SK-N-SH treated with all-trans-retinoic acid at 6 μM for 48 hours (cell line): ENCODE measurements around the gene RCVRN.

Source experiments
- ATAC-seq: fragments of 200-7000 bp; cut with Tn5 transposase; 3 replicates; pipeline ENCODE4 v1.9.1; 2020; ENCODE audit warnings: mild to moderate bottlenecking, moderate library complexity
- ARNTL ChIP-seq: fragments of 450-650 bp; formaldehyde crosslinking; IDR thresholded peaks from 2 replicates; pipeline ENCODE4 v1.5.0; 2020; ENCODE audit warnings: low read depth, mild to moderate bottlenecking, moderate library complexity, borderline replicate concordance
- CREB5 ChIP-seq: fragments of 250-450 bp; sonication (Bioruptor Pico); IDR thresholded peaks from 2 replicates; pipeline ENCODE4 v1.5.1; 2020; ENCODE audit warnings: low read depth, mild to moderate bottlenecking, moderate library complexity
- CSDC2 ChIP-seq: fragments of 250-450 bp; sonication (Bioruptor Pico); IDR thresholded peaks from 2 replicates; pipeline ENCODE4 v1.5.0; 2020; ENCODE audit warnings: mild to moderate bottlenecking, moderate library complexity
- CSRNP3 ChIP-seq: fragments of 250-450 bp; sonication (Bioruptor Pico); IDR thresholded peaks from 2 replicates; pipeline ENCODE4 v1.5.1; 2021; ENCODE audit warnings: mild to moderate bottlenecking, moderate library complexity
- ESRRG ChIP-seq: fragments of 250-450 bp; sonication (Bioruptor Pico); IDR thresholded peaks from 2 replicates; pipeline ENCODE4 v1.6.1; 2021; ENCODE audit warnings: mild to moderate bottlenecking
- GLIS3 ChIP-seq: fragments of 250-450 bp; sonication (Bioruptor Pico); IDR thresholded peaks from 2 replicates; pipeline ENCODE4 v1.5.0; 2020; ENCODE audit warnings: mild to moderate bottlenecking, moderate library complexity
- ISL1 ChIP-seq: fragments of 250-450 bp; sonication (Bioruptor Pico); IDR thresholded peaks from 2 replicates; pipeline ENCODE4 v2.1.2; 2022; ENCODE audit warnings: mild to moderate bottlenecking, moderate library complexity
- OSR1 ChIP-seq: fragments of 250-450 bp; sonication (Bioruptor Pico); IDR thresholded peaks from 2 replicates; pipeline ENCODE4 v1.8.0; 2022; ENCODE audit warnings: moderate library complexity, mild to moderate bottlenecking, inconsistent platforms
- PATZ1 ChIP-seq: fragments of 250-450 bp; sonication (Bioruptor Pico); IDR thresholded peaks from 2 replicates; pipeline ENCODE4 v1.8.0; 2020; ENCODE audit warnings: mild to moderate bottlenecking, moderate library complexity, borderline replicate concordance
- POU6F1 ChIP-seq: fragments of 250-450 bp; sonication (Bioruptor Pico); IDR thresholded peaks from 2 replicates; pipeline ENCODE4 v1.8.0; 2021; ENCODE audit warnings: low read depth, mild to moderate bottlenecking, moderate library complexity, borderline replicate concordance
- PPARA ChIP-seq: fragments of 250-450 bp; sonication (Bioruptor Pico); IDR thresholded peaks from 2 replicates; pipeline ENCODE4 v1.5.0; 2020; ENCODE audit warnings: mild to moderate bottlenecking, borderline replicate concordance
- RARB ChIP-seq: fragments of 250-450 bp; sonication (Bioruptor Pico); IDR thresholded peaks from 2 replicates; pipeline ENCODE4 v1.8.0; 2021; ENCODE audit warnings: mild to moderate bottlenecking, moderate library complexity
- SNAI2 ChIP-seq: fragments of 250-450 bp; sonication (Bioruptor Pico); IDR thresholded peaks from 2 replicates; pipeline ENCODE4 v1.5.0; 2020; ENCODE audit warnings: mild to moderate bottlenecking, moderate library complexity
- TCF4 ChIP-seq: fragments of 250-450 bp; sonication (Bioruptor Pico); IDR thresholded peaks from 2 replicates; pipeline ENCODE4 v1.8.0; 2021; ENCODE audit warnings: mild to moderate bottlenecking, moderate library complexity, borderline replicate concordance
- TOX ChIP-seq: fragments of 250-450 bp; sonication (Bioruptor Pico); IDR thresholded peaks from 2 replicates; pipeline ENCODE4 v1.8.0; 2021; ENCODE audit warnings: mild to moderate bottlenecking, moderate library complexity, borderline replicate concordance
- TSHZ2 ChIP-seq: fragments of 250-450 bp; sonication (Bioruptor Pico); IDR thresholded peaks from 2 replicates; pipeline ENCODE4 v1.5.0; 2020; ENCODE audit warnings: mild to moderate bottlenecking, moderate library complexity
- ZC3H10 ChIP-seq: fragments of 250-450 bp; sonication (Bioruptor Pico); IDR thresholded peaks from 2 replicates; pipeline ENCODE4 v1.5.1; 2021; ENCODE audit warnings: mild to moderate bottlenecking, moderate library complexity
- ZFP3 ChIP-seq: fragments of 250-450 bp; sonication (Bioruptor Pico); IDR thresholded peaks from 2 replicates; pipeline ENCODE4 v1.5.0; 2020; ENCODE audit warnings: mild to moderate bottlenecking, moderate library complexity
- ZFP30 ChIP-seq: fragments of 450-650 bp; formaldehyde crosslinking; IDR thresholded peaks from 2 replicates; pipeline ENCODE4 v1.5.0; 2022; ENCODE audit warnings: mild to moderate bottlenecking, moderate library complexity
- ZNF70 ChIP-seq: fragments of 450-650 bp; formaldehyde crosslinking; IDR thresholded peaks from 2 replicates; pipeline ENCODE4 v1.5.0; 2020; ENCODE audit warnings: mild to moderate bottlenecking, moderate library complexity
- ZNF8 ChIP-seq: fragments of 450-650 bp; formaldehyde crosslinking; IDR thresholded peaks from 2 replicates; pipeline ENCODE4 v1.5.0; 2020; ENCODE audit warnings: mild to moderate bottlenecking, moderate library complexity

The RCVRN gene

GRCh38 chr17:9862220-9862619 is 42.9 kb downstream of the RCVRN start:
- no peak for ATAC-seq
- no peak for TF ChIP-seq PPARA (CRISPR knock-in tag)
- TF ChIP-seq ZFP30 (CRISPR knock-in tag) = no peak
- no peak for TF ChIP-seq CREB5 (CRISPR knock-in tag)
- no peak for TF ChIP-seq TSHZ2
- TF ChIP-seq ESRRG = no peak
- TF ChIP-seq CSDC2 = no peak
- TF ChIP-seq TCF4 (CRISPR knock-in tag) = no peak
- TF ChIP-seq RARB (CRISPR knock-in tag) = no peak
- no peak for TF ChIP-seq OSR1
- no peak for TF ChIP-seq TOX (CRISPR knock-in tag)

GRCh38 chr17:9860851-9861250 is 44.2 kb downstream of the RCVRN start:
- TF ChIP-seq CSDC2 = no peak
- no peak for TF ChIP-seq ZNF8 (CRISPR knock-in tag)
- no peak for TF ChIP-seq ZC3H10 (CRISPR knock-in tag)
- TF ChIP-seq SNAI2 (CRISPR knock-in tag) = no peak
- ATAC-seq = no peak

- TF ChIP-seq ZFP3 (CRISPR knock-in tag) = no peak
- ATAC-seq = no peak
Observed at GRCh38 chr17:9859781-9860180, 45.3 kb downstream of the RCVRN start.

GRCh38 chr17:9855036-9855435 is 50.0 kb downstream of the RCVRN start:
- no peak for TF ChIP-seq ARNTL
- no peak for TF ChIP-seq PATZ1
- no peak for TF ChIP-seq ZFP3 (CRISPR knock-in tag)
- no peak for TF ChIP-seq RARB (CRISPR knock-in tag)
- TF ChIP-seq OSR1 = no peak
- no peak for TF ChIP-seq POU6F1 (CRISPR knock-in tag)
- no peak for TF ChIP-seq TCF4 (CRISPR knock-in tag)
- TF ChIP-seq CSRNP3 (CRISPR knock-in tag) = no peak
- TF ChIP-seq ZNF8 (CRISPR knock-in tag) = no peak
- TF ChIP-seq ISL1 = no peak
- no peak for TF ChIP-seq TOX (CRISPR knock-in tag)
- TF ChIP-seq GLIS3 (CRISPR knock-in tag) = no peak
- no peak for TF ChIP-seq ZNF70 (CRISPR knock-in tag)
- no peak for TF ChIP-seq SNAI2 (CRISPR knock-in tag)
- no peak for TF ChIP-seq TSHZ2
- TF ChIP-seq ZC3H10 (CRISPR knock-in tag) = no peak
- no peak for TF ChIP-seq CSDC2
- no peak for TF ChIP-seq ZFP30 (CRISPR knock-in tag)
- TF ChIP-seq PPARA (CRISPR knock-in tag) = no peak
- no peak for ATAC-seq
